CD4-positive, alpha-beta T cell (primary cell): Measurements from ENCODE around the gene HRH3. TPM values are rescaled to one million over a fixed set of nuclear protein-coding genes. Genes with fewer than 3 reads are reported as not detected.
A peak's percentile ranks its signal among the peaks of the same experiment; 100 is the strongest.

Experiments used
- ATAC-seq: fragments of 200-7000 bp; cut with Tn5 transposase; one replicate; pipeline ENCODE4 v1.10.0; 2022; ENCODE audit warnings: mild to moderate bottlenecking; ENCODE audit not compliant: poor library complexity
- CTCF ChIA-PET: fragments of 350-600 bp; sonication (Branson Sonifier 250); formaldehyde crosslinking; loops from one replicate; lab custom pipeline; 2021; ENCODE audit warnings: antibody characterized with exemption, inconsistent platforms; lab: Charles Lee
- POLR2A ChIA-PET: fragments of 350-600 bp; sonication (Branson Sonifier 250); formaldehyde crosslinking; loops from one replicate; lab custom pipeline; 2021; ENCODE audit warnings: antibody characterized with exemption, inconsistent platforms; lab: Charles Lee
- DNase-seq, 14 experiments: peaks; one replicate each; pipeline ENCODE4 v3.0.0-alpha.2; 2013 to 2020; ENCODE audit warnings: mixed read lengths in 2 of 14
- H3K27ac ChIP-seq, 2 donors: one replicate each; pipeline versions ENCODE4 v1.5.1 to v1.7.0; 2013; ENCODE audit warnings: low read length in 2 of 2, low read depth in 1 of 2, mild to moderate bottlenecking in 1 of 2
- H3K27me3 ChIP-seq, 2 experiments: 1 replicate in 1 of 2; 2 replicates in 1 of 2; pipeline versions ENCODE4 v1.6.1 to v1.7.0; 2013; ENCODE audit warnings: low read length in 2 of 2, control low read depth in 1 of 2, mild to moderate bottlenecking in 1 of 2, moderate library complexity in 1 of 2; ENCODE audit not compliant: insufficient read depth in 2 of 2, control insufficient read depth in 1 of 2
- H3K36me3 ChIP-seq: one replicate; pipeline ENCODE4 v1.6.1; 2013; ENCODE audit warnings: low read length, control low read depth; ENCODE audit not compliant: insufficient read depth
- H3K4me1 ChIP-seq: one replicate; pipeline ENCODE4 v1.6.1; 2013; ENCODE audit warnings: low read length, control low read depth; ENCODE audit not compliant: insufficient read depth
- H3K4me3 ChIP-seq: one replicate; pipeline ENCODE4 v1.5.1; 2013; ENCODE audit warnings: mild to moderate bottlenecking, low read length, moderate library complexity
- H3K9me3 ChIP-seq, 2 experiments: 1 replicate in 1 of 2; 2 replicates in 1 of 2; pipeline versions ENCODE4 v1.6.1 to v1.7.0; 2013; ENCODE audit warnings: low read length in 2 of 2, mild to moderate bottlenecking in 2 of 2, control low read depth in 1 of 2, moderate library complexity in 1 of 2; ENCODE audit not compliant: control insufficient read depth in 1 of 2, insufficient read depth in 1 of 2
- H3K27ac Mint-ChIP-seq: one replicate; pipeline ENCODE4 v1.8.0; 2020; ENCODE audit warnings: mixed read lengths
- H3K27me3 Mint-ChIP-seq: one replicate; pipeline ENCODE4 v1.8.0; 2021; ENCODE audit warnings: mixed read lengths
- H3K36me3 Mint-ChIP-seq: one replicate; pipeline ENCODE4 v1.8.0; 2021; ENCODE audit warnings: low read depth, mixed read lengths
- H3K4me1 Mint-ChIP-seq: one replicate; pipeline ENCODE4 v1.8.0; 2021; ENCODE audit warnings: low read depth, mixed read lengths
- H3K4me3 Mint-ChIP-seq: one replicate; pipeline ENCODE4 v1.8.0; 2020; ENCODE audit warnings: mild to moderate bottlenecking, mixed read lengths
- H3K9me3 Mint-ChIP-seq: one replicate; pipeline ENCODE4 v1.8.0; 2020; ENCODE audit warnings: mixed read lengths
- intact Hi-C, 2 experiments: fragments of 100-400 bp; cut with DNase I in 1 of 2; cut with micrococcal nuclease in 1 of 2; formaldehyde crosslinking; loops; one replicate each; pipeline versions ENCODE4 v1.15.1 to v1.9.0; 2023 to 2025; cut with DNase I, micrococcal nuclease
- total RNA-seq, 174 experiments: library from RNA in 2 of 174; stranded (reverse) in 2 of 174; gene quantifications; one replicate each; pipeline ENCODE4 v1.2.3 and lab custom pipeline; 2021 to 2026
- TF ChIP-seq, protein P1 (sequence below): fragments of 200-600 bp; IDR thresholded peaks from one replicate; pipeline ENCODE4 v1.8.0; 2022; ENCODE audit warnings: antibody characterized with exemption, mild to moderate bottlenecking

HRH3 gene
- total RNA-seq, 2 experiments from 2014 or later: not detected

DNA sequence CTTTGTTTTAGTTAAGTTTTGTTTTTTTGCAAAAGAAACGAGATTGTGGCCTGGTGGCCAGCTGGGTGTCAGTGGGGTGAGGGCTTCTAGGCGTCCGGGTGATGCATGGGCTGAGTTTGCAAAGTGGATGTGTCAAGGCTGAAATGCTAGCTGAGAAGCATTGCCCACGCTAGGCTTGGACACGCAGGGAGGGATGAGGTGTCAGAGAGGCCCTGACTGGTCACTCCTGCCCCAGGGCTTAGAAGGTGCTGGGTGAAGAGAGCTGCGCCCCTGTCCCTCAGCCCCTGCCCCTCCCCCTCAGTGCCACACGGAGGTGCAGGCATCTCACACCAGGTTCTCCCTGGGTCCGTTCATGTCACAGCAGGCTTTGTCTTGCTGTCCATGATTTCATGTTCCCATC, 26.4 kb upstream of the HRH3 start:
- Mint-ChIP-seq H3K4me1 (peaks cover 37% of the 10 kb centered on the region), H3K27me3 (no peaks in the 10 kb centered on the region), H3K36me3 (peaks cover 23% of the 10 kb centered on the region), H3K9me3 (no peaks in the 10 kb centered on the region), H3K27ac (no peak overlapping the region), H3K4me3 (no peak overlapping the region)
- Histone ChIP-seq H3K4me3 (no peak overlapping the region), H3K27me3 (no peaks in the 10 kb centered on the region), H3K27ac (no peak overlapping the region), H3K9me3 (no peaks in the 10 kb centered on the region), H3K36me3 (peaks cover 23% of the 10 kb centered on the region), H3K4me1 (peaks cover 26% of the 10 kb centered on the region)
- DNase-seq: no peak
- ChIA-PET POLR2A (interaction anchor here (1.4 kb wide), 1 partner anchor 9 kb away, joined by 3 read pairs; no protein-coding TSS in a partner anchor), CTCF (no interaction called here)
- TF ChIP-seq, protein P1, sequence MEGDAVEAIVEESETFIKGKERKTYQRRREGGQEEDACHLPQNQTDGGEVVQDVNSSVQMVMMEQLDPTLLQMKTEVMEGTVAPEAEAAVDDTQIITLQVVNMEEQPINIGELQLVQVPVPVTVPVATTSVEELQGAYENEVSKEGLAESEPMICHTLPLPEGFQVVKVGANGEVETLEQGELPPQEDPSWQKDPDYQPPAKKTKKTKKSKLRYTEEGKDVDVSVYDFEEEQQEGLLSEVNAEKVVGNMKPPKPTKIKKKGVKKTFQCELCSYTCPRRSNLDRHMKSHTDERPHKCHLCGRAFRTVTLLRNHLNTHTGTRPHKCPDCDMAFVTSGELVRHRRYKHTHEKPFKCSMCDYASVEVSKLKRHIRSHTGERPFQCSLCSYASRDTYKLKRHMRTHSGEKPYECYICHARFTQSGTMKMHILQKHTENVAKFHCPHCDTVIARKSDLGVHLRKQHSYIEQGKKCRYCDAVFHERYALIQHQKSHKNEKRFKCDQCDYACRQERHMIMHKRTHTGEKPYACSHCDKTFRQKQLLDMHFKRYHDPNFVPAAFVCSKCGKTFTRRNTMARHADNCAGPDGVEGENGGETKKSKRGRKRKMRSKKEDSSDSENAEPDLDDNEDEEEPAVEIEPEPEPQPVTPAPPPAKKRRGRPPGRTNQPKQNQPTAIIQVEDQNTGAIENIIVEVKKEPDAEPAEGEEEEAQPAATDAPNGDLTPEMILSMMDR: no peak
- intact Hi-C loops: no loop called here
- no peak for ATAC-seq

DNA sequence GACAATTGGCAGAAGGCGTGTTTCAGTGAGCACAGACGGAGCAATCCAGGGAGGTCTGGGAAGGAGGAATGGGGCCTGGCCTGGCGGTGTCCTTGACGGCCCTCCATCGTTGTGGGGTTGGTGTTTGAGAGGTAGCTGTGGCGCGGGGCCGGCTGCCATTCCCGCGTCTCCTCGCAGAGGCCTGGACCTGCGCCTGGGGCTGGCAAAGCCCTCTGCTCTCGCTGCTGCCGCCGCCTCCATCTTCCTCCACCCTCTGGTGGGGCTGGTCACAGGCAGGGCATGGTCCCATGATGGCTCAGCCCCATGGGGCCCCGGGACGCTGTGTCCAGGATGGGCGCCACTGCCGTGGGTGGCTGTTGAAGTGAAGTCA, 25.8 kb upstream of the HRH3 start:
- TF ChIP-seq, protein P1: no peak
- Mint-ChIP-seq H3K4me1 (peaks cover 41% of the 10 kb centered on the region), H3K36me3 (peaks cover 23% of the 10 kb centered on the region), H3K9me3 (no peaks in the 10 kb centered on the region), H3K27me3 (no peaks in the 10 kb centered on the region), H3K4me3 (no peak overlapping the region), H3K27ac (no peak overlapping the region)
- no peak for DNase-seq
- Histone ChIP-seq H3K36me3 (peaks cover 23% of the 10 kb centered on the region), H3K4me1 (peaks cover 31% of the 10 kb centered on the region), H3K27ac (no peak overlapping the region), H3K4me3 (no peak overlapping the region), H3K9me3 (no peaks in the 10 kb centered on the region), H3K27me3 (no peaks in the 10 kb centered on the region)
- ATAC-seq: no peak
- intact Hi-C loops: no loop called here
- ChIA-PET CTCF (no interaction called here), POLR2A (interaction anchor here (1.4 kb wide), 1 partner anchor 8 kb away, joined by 3 read pairs; no protein-coding TSS in a partner anchor)

DNA sequence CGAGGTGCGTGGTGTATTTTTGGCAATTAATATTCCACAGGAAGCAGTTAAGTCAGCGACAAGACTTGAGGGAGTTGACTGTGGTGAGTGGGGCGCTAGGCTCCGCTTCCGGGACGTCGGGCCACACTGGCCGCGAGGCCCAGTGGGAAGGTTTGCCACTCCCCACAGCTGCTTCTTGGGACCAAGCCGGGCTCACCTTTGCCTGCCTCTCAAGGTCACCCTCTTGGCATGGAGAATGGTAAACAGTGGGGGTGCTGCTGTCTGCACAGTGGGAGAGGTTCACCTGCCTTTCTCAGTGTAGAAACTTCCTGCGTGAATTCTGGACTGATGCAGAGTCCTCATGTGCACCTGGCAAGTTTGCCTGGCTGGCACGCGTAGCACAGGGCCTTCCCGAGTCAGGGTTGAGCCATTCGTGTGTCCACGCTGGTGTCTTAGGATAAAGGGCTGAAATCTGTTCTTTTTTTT, 24.6 kb upstream of the HRH3 start:
- no peaks in the 10 kb centered on the region for H3K27me3 ChIP-seq
- ChIA-PET CTCF (no interaction called here), POLR2A (no interaction called here)
- DNase-seq: peak in 1 of 14 experiments; percentile 5
- H3K36me3 ChIP-seq: peaks cover 23% of the 10 kb centered on the region
- no peak overlapping the region for H3K4me3 ChIP-seq
- intact Hi-C loops: no loop called here
- TF ChIP-seq, protein P1: no peak
- H3K9me3 Mint-ChIP-seq: no peaks in the 10 kb centered on the region
- ATAC-seq: no peak
- H3K27ac ChIP-seq: no peak overlapping the region
- H3K4me3 Mint-ChIP-seq: no peak overlapping the region
- H3K4me1 Mint-ChIP-seq: peaks cover 42% of the 10 kb centered on the region
- peaks cover 28% of the 10 kb centered on the region for H3K36me3 Mint-ChIP-seq
- no peaks in the 10 kb centered on the region for H3K27me3 Mint-ChIP-seq
- H3K4me1 ChIP-seq: peaks cover 37% of the 10 kb centered on the region
- H3K9me3 ChIP-seq: no peaks in the 10 kb centered on the region
- no peak overlapping the region for H3K27ac Mint-ChIP-seq
